Measurements from ENCODE around the gene ATG9B. TPM values are rescaled to one million over a fixed set of nuclear protein-coding genes. Genes with fewer than 3 reads are reported as not detected.

Gene ATG9B
- total RNA-seq, 2 experiments from 2014 or later = 6.8 to 7.4 TPM

DNA sequence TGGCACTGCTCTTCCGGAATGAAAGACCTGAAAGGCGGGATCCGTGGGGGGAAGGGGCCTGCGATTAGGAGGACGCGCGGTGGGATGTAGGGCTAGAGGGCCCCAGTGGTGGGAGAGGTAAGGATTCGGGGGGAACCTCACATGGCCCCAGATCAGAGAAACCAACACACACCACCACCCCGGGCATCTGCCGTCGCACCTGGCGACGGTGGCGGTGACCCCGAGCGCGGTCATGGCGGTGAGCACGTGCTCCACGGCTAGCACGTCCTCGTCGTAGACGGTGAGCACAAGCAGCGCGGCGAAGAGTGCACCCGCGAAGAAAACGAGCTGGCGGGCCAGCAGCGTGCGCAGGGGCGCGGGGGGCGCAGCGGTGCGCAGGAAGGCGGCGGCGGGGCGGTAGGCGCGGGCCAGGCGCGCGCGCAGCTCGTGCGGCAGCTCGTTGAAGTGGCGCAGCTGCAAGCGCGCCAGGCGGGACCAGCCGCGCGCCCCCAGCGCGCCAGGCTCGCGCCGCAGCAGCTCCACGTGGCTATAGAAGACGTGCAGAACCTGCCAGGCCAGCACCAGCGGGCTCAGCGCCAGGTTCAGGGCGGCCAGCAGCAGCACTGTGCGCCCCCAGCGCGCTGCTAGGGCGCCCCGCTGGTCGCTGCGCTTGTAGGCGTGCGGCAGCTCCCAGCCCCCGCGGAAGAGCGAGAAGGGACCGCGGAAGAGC lies 5.7 kb downstream of the ATG9B start:
- H3K9me3 Mint-ChIP-seq (ENCODE audit: insufficient read depth) = no peaks in the 10 kb centered on the region
- peaks cover 28% of the 10 kb centered on the region for H3K27me3 Mint-ChIP-seq (ENCODE audit: low read depth)
- peak overlapping the region; percentile 69 for H3K4me3 Mint-ChIP-seq
- peak overlapping the region; percentile 65 for H3K27ac Mint-ChIP-seq
- H3K36me3 Mint-ChIP-seq (ENCODE audit: low read depth) = peaks cover 14% of the 10 kb centered on the region
- ATAC-seq = peak; percentile 19
- POLR2A ChIA-PET = interaction anchor here (0.5 to 1.7 kb wide), 4 partner anchors 10 to 454 kb away, joined by 3 to 10 read pairs (median 3); partner anchors contain the start of gene ABCB8
- H3K4me1 Mint-ChIP-seq (ENCODE audit: low read depth) = peaks cover 55% of the 10 kb centered on the region
- peak; percentile 49 for DNase-seq
- CTCF ChIA-PET = interaction anchor here (0.6 to 3.9 kb wide), 32 partner anchors 8 to 302 kb away, joined by 3 to 53 read pairs (median 4); partner anchors contain the start of genes ABCB8, ABCF2, FASTK and GIMAP1

- Mint-ChIP-seq H3K4me1 (ENCODE audit: low read depth) (peaks cover 59% of the 10 kb centered on the region), H3K4me3 (peak overlapping the region; percentile 69), H3K9me3 (ENCODE audit: insufficient read depth) (no peaks in the 10 kb centered on the region), H3K27me3 (ENCODE audit: low read depth) (peaks cover 28% of the 10 kb centered on the region), H3K27ac (peak overlapping the region; percentile 65), H3K36me3 (ENCODE audit: low read depth) (peaks cover 14% of the 10 kb centered on the region)
- ATAC-seq = peak; percentile 62
- POLR2A ChIA-PET = interaction anchor here (0.5 to 1.7 kb wide), 3 partner anchors 10 to 454 kb away, joined by 3 to 10 read pairs (median 3); partner anchors contain the start of gene ABCB8
- CTCF ChIA-PET = interaction anchor here (0.6 to 3.9 kb wide), 32 partner anchors 8 to 226 kb away, joined by 3 to 53 read pairs (median 5); partner anchors contain the start of genes ABCB8, ABCF2, FASTK and NOS3
- peak; percentile 83 for DNase-seq
These were observed 6.3 kb downstream of the ATG9B start for GRCh38 chr7:151017953-151018420.

DNA sequence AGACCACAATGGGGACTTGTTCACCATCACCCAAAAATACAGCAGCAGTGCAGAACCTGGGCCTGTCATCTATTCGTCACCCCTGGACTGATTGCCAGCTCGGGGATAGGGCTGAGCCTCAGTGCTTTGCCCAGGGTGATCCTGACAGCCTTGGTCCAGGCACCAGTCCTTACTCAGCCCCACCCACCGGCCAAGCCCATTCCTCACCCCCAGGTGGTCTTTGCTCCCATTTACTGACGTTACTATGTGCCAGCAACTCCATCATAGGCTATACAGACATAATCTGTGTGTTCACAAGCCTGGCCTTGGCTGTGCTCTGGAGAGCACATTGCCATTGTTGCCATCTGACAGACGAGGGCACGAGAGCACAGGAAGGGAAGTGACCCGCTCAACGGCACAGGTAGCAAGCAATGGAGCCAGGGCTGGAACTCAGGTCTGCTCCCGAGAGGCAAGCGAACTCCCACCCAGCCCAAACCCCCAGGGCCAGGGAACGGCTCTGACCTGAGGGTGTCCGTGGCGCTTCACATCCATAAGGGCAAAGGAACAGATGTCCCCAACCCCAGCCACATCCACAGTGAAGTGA lies 6.8 kb downstream of the ATG9B start:
- DNase-seq = no peak

GRCh38 chr7:151016942-151017341 lies 7.4 kb downstream of the ATG9B start:
- CTCF ChIA-PET = interaction anchor here (1.1 to 3.9 kb wide), 8 partner anchors 8 to 210 kb away, joined by 3 to 50 read pairs (median 6); partner anchors contain the start of genes ABCB8, ABCF2 and SLC4A2

More for the DNA sequence above, 6.8 kb downstream of the ATG9B start:
- Mint-ChIP-seq H3K36me3 (ENCODE audit: low read depth) (peaks cover 14% of the 10 kb centered on the region), H3K4me3 (peak overlapping the region; percentile 69), H3K27ac (peak overlapping the region; percentile 65), H3K27me3 (ENCODE audit: low read depth) (peaks cover 28% of the 10 kb centered on the region), H3K4me1 (ENCODE audit: low read depth) (peaks cover 65% of the 10 kb centered on the region), H3K9me3 (ENCODE audit: insufficient read depth) (no peaks in the 10 kb centered on the region)
- ChIA-PET POLR2A (interaction anchor here (1.2 kb wide), 1 partner anchor 9 kb away, joined by 3 read pairs; no protein-coding TSS in a partner anchor), CTCF (interaction anchor here (0.8 to 3.9 kb wide), 16 partner anchors 9 to 209 kb away, joined by 3 to 53 read pairs (median 5); partner anchors contain the start of genes ABCB8, ABCF2, FASTK and NOS3)
- no peak for ATAC-seq

DNA sequence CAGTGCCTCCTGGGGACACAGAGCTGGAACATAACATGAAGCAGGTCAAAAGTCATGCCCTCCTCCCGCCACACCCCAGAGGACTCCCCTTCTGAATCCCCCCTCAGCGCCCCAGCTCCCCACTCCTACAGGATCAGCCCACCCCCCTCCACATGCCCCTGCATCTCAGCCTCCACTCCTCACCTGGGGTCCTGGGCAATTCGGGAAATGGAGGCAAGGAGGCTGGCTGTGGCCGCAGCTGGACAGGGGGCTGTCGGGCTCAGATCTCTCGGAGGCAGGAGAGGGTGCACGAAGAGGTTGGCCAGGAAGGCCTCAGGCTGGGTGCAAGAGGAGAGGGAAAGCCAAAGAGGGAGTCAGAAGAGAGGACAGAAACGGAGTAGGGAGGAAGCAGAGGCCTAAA lies 7.8 kb downstream of the ATG9B start:
- POLR2A ChIA-PET = no interaction called here
- peaks cover 74% of the 10 kb centered on the region for H3K4me1 Mint-ChIP-seq (ENCODE audit: low read depth)
- no peak overlapping the region for H3K4me3 Mint-ChIP-seq
- H3K9me3 Mint-ChIP-seq (ENCODE audit: insufficient read depth) = no peaks in the 10 kb centered on the region
- no peak for DNase-seq
- peaks cover 28% of the 10 kb centered on the region for H3K27me3 Mint-ChIP-seq (ENCODE audit: low read depth)
- CTCF ChIA-PET = interaction anchor here (1.1 to 3.9 kb wide), 5 partner anchors 8 to 118 kb away, joined by 4 to 50 read pairs (median 5); partner anchors contain the start of gene ABCB8
- ATAC-seq = no peak
- no peak overlapping the region for H3K27ac Mint-ChIP-seq
- H3K36me3 Mint-ChIP-seq (ENCODE audit: low read depth) = peaks cover 14% of the 10 kb centered on the region

More at GRCh38 chr7:151016942-151017341, 7.4 kb downstream of the ATG9B start:
- H3K27me3 Mint-ChIP-seq (ENCODE audit: low read depth) = peaks cover 28% of the 10 kb centered on the region
- no peak for DNase-seq
- H3K4me1 Mint-ChIP-seq (ENCODE audit: low read depth) = peaks cover 70% of the 10 kb centered on the region
- peak overlapping the region; percentile 69 for H3K4me3 Mint-ChIP-seq
- POLR2A ChIA-PET = interaction anchor here (1.2 kb wide), 1 partner anchor 9 kb away, joined by 3 read pairs; no protein-coding TSS in a partner anchor
- no peak for ATAC-seq
- H3K36me3 Mint-ChIP-seq (ENCODE audit: low read depth) = peaks cover 14% of the 10 kb centered on the region
- H3K27ac Mint-ChIP-seq = peak overlapping the region; percentile 65
- H3K9me3 Mint-ChIP-seq (ENCODE audit: insufficient read depth) = no peaks in the 10 kb centered on the region

- POLR2A ChIA-PET = no interaction called here
- no peak for ATAC-seq
- H3K4me3 Mint-ChIP-seq = no peak overlapping the region
These were observed 8.3 kb downstream of the ATG9B start for GRCh38 chr7:151015967-151016366.

DNA sequence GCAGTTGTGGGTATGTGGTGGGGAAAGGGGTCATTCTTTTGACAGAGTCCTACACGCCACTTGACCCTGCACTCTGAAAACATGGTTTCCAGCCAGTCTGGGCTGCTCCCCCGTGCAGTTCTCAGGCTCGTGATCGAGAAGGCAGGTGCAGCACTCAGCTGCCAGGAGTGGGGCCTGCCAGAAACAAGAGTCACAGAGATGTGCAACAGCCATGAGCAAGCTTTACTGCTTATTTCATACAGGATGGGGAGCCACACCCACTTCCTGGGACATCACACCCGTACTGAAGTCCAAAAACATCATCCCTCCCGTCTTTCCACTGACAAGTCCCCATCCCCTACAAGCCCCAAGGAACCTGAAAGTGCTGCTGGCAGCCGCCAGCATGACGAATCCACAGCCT lies 9.3 kb downstream of the ATG9B start:
- ChIA-PET CTCF (interaction anchor here (1.2 to 1.7 kb wide), 2 partner anchors 25 to 52 kb away, joined by 3 to 4 read pairs; no protein-coding TSS in a partner anchor), POLR2A (interaction anchor here (0.7 kb wide), 1 partner anchor 13 kb away, joined by 3 read pairs; the partner anchor contains the start of gene ABCB8)
- no peaks in the 10 kb centered on the region for H3K9me3 Mint-ChIP-seq (ENCODE audit: insufficient read depth)
- peak overlapping the region; percentile 94 for H3K27ac Mint-ChIP-seq
- ATAC-seq = no peak
- H3K4me3 Mint-ChIP-seq = peak overlapping the region; percentile 78
- DNase-seq = peak; percentile 58
- H3K36me3 Mint-ChIP-seq (ENCODE audit: low read depth) = peaks cover 14% of the 10 kb centered on the region
- peaks cover 16% of the 10 kb centered on the region for H3K27me3 Mint-ChIP-seq (ENCODE audit: low read depth)
- H3K4me1 Mint-ChIP-seq (ENCODE audit: low read depth) = peaks cover 88% of the 10 kb centered on the region

More at GRCh38 chr7:151015967-151016366, 8.3 kb downstream of the ATG9B start:
- H3K27me3 Mint-ChIP-seq (ENCODE audit: low read depth) = peaks cover 23% of the 10 kb centered on the region
- no peaks in the 10 kb centered on the region for H3K9me3 Mint-ChIP-seq (ENCODE audit: insufficient read depth)
- DNase-seq = no peak
- CTCF ChIA-PET = interaction anchor here (1.1 kb wide), 1 partner anchor 118 kb away, joined by 4 read pairs; no protein-coding TSS in a partner anchor
- H3K4me1 Mint-ChIP-seq (ENCODE audit: low read depth) = peaks cover 77% of the 10 kb centered on the region
- peaks cover 14% of the 10 kb centered on the region for H3K36me3 Mint-ChIP-seq (ENCODE audit: low read depth)
- no peak overlapping the region for H3K27ac Mint-ChIP-seq

GRCh38 chr7:151013733-151014497 lies 10.4 kb downstream of the ATG9B start:
- DNase-seq (peak; percentile 95), ATAC-seq (peak; percentile 67)
- CTCF ChIA-PET = interaction anchor here (0.7 to 1.7 kb wide), 4 partner anchors 14 to 116 kb away, joined by 3 to 6 read pairs (median 4); partner anchors contain the start of gene ABCB8
- POLR2A ChIA-PET = interaction anchor here (0.9 kb wide), 1 partner anchor 45 kb away, joined by 3 read pairs; the partner anchor contains the start of gene SLC4A2
- Mint-ChIP-seq H3K4me1 (ENCODE audit: low read depth) (peaks cover 88% of the 10 kb centered on the region), H3K27ac (peak overlapping the region; percentile 94), H3K27me3 (ENCODE audit: low read depth) (peaks cover 11% of the 10 kb centered on the region), H3K4me3 (peak overlapping the region; percentile 78), H3K9me3 (ENCODE audit: insufficient read depth) (no peaks in the 10 kb centered on the region), H3K36me3 (ENCODE audit: low read depth) (peaks cover 14% of the 10 kb centered on the region)

- DNase-seq (no peak), ATAC-seq (no peak)
- Mint-ChIP-seq H3K4me1 (ENCODE audit: low read depth) (peaks cover 89% of the 10 kb centered on the region), H3K9me3 (ENCODE audit: insufficient read depth) (no peaks in the 10 kb centered on the region), H3K27me3 (ENCODE audit: low read depth) (peaks cover 7% of the 10 kb centered on the region), H3K27ac (no peak overlapping the region), H3K4me3 (no peak overlapping the region), H3K36me3 (ENCODE audit: low read depth) (peaks cover 13% of the 10 kb centered on the region)
- ChIA-PET CTCF (interaction anchor here (0.7 to 1.7 kb wide), 4 partner anchors 15 to 115 kb away, joined by 3 to 6 read pairs (median 4); partner anchors contain the start of gene ABCB8), POLR2A (no interaction called here)
These were observed 10.9 kb downstream of the ATG9B start for GRCh38 chr7:151013356-151013732.

- Mint-ChIP-seq H3K27me3 (ENCODE audit: low read depth) (peaks cover 3% of the 10 kb centered on the region), H3K36me3 (ENCODE audit: low read depth) (peaks cover 11% of the 10 kb centered on the region), H3K4me3 (peak overlapping the region; percentile 31), H3K27ac (peak overlapping the region; percentile 14), H3K4me1 (ENCODE audit: low read depth) (peaks cover 89% of the 10 kb centered on the region), H3K9me3 (ENCODE audit: insufficient read depth) (no peaks in the 10 kb centered on the region)
- DNase-seq (no peak), ATAC-seq (no peak)
- CTCF ChIA-PET = interaction anchor here (1.0 kb wide), 1 partner anchor 15 kb away, joined by 3 read pairs; the partner anchor contains the start of gene ABCB8
- POLR2A ChIA-PET = no interaction called here
These were observed 11.4 kb downstream of the ATG9B start for GRCh38 chr7:151012911-151013347.
